Measurements from ENCODE around the gene VPS54. TPM values are rescaled to one million over a fixed set of nuclear protein-coding genes. Genes with fewer than 3 reads are reported as not detected.

Gene VPS54
- total and polyA plus RNA-seq, 9 of the 15 experiments (the other 6 are each of a cell fraction or from before 2014, with no cell fraction given), result 4.9 to 23.2 (median 13.2) TPM

DNA sequence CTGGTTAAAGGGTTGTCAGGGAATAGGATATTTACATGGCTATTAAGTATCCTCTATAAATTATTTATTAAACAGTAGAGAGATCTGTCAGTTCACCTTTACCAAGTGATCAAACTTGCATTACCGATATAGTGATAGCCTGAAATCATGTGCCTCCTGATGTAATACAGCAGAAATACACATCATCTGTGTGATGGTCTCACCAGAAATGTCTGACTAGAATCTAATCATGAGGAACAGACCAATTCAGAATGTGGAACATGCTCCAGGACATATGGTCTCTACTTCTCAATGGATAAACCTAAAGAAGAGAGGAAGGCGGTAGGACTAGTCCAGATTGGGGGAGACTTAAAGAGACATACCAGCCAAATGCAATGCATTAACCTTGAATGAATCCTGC lies 6.2 kb downstream of the VPS54 start (continued):
- TF ChIP-seq, protein P1, sequence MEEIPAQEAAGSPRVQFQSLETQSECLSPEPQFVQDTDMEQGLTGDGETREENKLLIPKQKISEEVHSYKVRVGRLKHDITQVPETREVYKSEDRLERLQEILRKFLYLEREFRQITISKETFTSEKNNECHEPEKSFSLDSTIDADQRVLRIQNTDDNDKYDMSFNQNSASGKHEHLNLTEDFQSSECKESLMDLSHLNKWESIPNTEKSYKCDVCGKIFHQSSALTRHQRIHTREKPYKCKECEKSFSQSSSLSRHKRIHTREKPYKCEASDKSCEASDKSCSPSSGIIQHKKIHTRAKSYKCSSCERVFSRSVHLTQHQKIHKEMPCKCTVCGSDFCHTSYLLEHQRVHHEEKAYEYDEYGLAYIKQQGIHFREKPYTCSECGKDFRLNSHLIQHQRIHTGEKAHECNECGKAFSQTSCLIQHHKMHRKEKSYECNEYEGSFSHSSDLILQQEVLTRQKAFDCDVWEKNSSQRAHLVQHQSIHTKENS (CRISPR knock-in tag; IDR thresholded peaks at IDR 0.05), result no peak
- TF ChIP-seq, protein P2, sequence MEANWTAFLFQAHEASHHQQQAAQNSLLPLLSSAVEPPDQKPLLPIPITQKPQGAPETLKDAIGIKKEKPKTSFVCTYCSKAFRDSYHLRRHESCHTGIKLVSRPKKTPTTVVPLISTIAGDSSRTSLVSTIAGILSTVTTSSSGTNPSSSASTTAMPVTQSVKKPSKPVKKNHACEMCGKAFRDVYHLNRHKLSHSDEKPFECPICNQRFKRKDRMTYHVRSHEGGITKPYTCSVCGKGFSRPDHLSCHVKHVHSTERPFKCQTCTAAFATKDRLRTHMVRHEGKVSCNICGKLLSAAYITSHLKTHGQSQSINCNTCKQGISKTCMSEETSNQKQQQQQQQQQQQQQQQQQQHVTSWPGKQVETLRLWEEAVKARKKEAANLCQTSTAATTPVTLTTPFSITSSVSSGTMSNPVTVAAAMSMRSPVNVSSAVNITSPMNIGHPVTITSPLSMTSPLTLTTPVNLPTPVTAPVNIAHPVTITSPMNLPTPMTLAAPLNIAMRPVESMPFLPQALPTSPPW (CRISPR knock-in tag; IDR thresholded peaks at IDR 0.05), result no peak
- TF ChIP-seq KLF1 (tag; IDR thresholded peaks at IDR 0.05), result no peak
- no peak for TF ChIP-seq HNRNPH1 (optimal IDR thresholded peaks at IDR 0.05; ENCODE audit: low read depth, low read length)
- TF ChIP-seq, protein P3, sequence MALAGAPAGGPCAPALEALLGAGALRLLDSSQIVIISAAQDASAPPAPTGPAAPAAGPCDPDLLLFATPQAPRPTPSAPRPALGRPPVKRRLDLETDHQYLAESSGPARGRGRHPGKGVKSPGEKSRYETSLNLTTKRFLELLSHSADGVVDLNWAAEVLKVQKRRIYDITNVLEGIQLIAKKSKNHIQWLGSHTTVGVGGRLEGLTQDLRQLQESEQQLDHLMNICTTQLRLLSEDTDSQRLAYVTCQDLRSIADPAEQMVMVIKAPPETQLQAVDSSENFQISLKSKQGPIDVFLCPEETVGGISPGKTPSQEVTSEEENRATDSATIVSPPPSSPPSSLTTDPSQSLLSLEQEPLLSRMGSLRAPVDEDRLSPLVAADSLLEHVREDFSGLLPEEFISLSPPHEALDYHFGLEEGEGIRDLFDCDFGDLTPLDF (CRISPR knock-in tag; IDR thresholded peaks at IDR 0.05), result no peak
- TF ChIP-seq ZBTB8A (IDR thresholded peaks at IDR 0.05; ENCODE audit: partially characterized antibody), result no peak
- peak; percentile 19; the same call in 1 of the 2 replicates for TF ChIP-seq EP300 (IDR thresholded peaks at IDR 0.05; ENCODE audit: low read length)
- TF ChIP-seq CHD4 (IDR thresholded peaks at IDR 0.05; ENCODE audit: insufficient read depth, insufficient replicate concordance, low read depth, low read length, poor library complexity, severe bottlenecking), result no peak
- TF ChIP-seq, protein P4, sequence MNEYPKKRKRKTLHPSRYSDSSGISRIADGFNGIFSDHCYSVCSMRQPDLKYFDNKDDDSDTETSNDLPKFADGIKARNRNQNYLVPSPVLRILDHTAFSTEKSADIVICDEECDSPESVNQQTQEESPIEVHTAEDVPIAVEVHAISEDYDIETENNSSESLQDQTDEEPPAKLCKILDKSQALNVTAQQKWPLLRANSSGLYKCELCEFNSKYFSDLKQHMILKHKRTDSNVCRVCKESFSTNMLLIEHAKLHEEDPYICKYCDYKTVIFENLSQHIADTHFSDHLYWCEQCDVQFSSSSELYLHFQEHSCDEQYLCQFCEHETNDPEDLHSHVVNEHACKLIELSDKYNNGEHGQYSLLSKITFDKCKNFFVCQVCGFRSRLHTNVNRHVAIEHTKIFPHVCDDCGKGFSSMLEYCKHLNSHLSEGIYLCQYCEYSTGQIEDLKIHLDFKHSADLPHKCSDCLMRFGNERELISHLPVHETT (CRISPR knock-in tag; conservative IDR thresholded peaks at IDR 0.05 in 1 of 2, IDR thresholded peaks at IDR 0.05 in 1 of 2), result no peak
- TF ChIP-seq, protein P5, sequence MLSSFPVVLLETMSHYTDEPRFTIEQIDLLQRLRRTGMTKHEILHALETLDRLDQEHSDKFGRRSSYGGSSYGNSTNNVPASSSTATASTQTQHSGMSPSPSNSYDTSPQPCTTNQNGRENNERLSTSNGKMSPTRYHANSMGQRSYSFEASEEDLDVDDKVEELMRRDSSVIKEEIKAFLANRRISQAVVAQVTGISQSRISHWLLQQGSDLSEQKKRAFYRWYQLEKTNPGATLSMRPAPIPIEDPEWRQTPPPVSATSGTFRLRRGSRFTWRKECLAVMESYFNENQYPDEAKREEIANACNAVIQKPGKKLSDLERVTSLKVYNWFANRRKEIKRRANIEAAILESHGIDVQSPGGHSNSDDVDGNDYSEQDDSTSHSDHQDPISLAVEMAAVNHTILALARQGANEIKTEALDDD (IDR thresholded peaks at IDR 0.05), result peak; percentile 20; the same call in 1 of the 2 replicates
- TF ChIP-seq EP400 (IDR thresholded peaks at IDR 0.05), result peak; percentile 34; the same call in 1 of the 2 replicates
- TF ChIP-seq ZNF589 (CRISPR knock-in tag; IDR thresholded peaks at IDR 0.05; ENCODE audit: low read depth), result no peak
- TF ChIP-seq RAD21 (CRISPR knock-in tag; conservative IDR thresholded peaks at IDR 0.05 in 1 of 2, IDR thresholded peaks at IDR 0.05 in 1 of 2), result no peak
- TF ChIP-seq NR4A1 (CRISPR knock-in tag; IDR thresholded peaks at IDR 0.05), result no peak
- TF ChIP-seq NR4A1 (tag; IDR thresholded peaks at IDR 0.05), result no peak
- peak; percentile 39; the same call in 1 of the 2 replicates for TF ChIP-seq POLR2H (tag; IDR thresholded peaks at IDR 0.05; ENCODE audit: low read depth)
- no peak for TF ChIP-seq SP1 (CRISPR knock-in tag; IDR thresholded peaks at IDR 0.05)
- no peak for TF ChIP-seq TBP (optimal IDR thresholded peaks at IDR 0.05; ENCODE audit: low read depth, low read length)
- TF ChIP-seq RCOR1 (IDR thresholded peaks at IDR 0.05; ENCODE audit: borderline replicate concordance in 1 of 2, low read depth in 2 of 2, low read length in 2 of 2), result no peak
- TF ChIP-seq HEY1 (CRISPR knock-in tag; IDR thresholded peaks at IDR 0.05; ENCODE audit: borderline replicate concordance), result no peak
- TF ChIP-seq PHF20 (IDR thresholded peaks at IDR 0.05; ENCODE audit: partially characterized antibody), result no peak

Measured in K562 (cell line).